Suppressor macrophage treated with lipopolysaccharide for 1 hour (primary cell): ENCODE results near the gene GPR137.
"Not testable (repeated sequence)": the region's sequence is repeated elsewhere in the genome, so short reads cannot be mapped to it uniquely, and the experiment has no call there.

Source experiments
- DNase-seq, 3 donors: peaks; one replicate each; pipeline ENCODE4 v3.0.0-alpha.2; 2020 to 2022

Gene GPR137

GRCh38 chr11:64321026-64321425 is 35.4 kb downstream of the GPR137 start:
- DNase-seq: no peak

- DNase-seq: no peak
Measured at GRCh38 chr11:64321533-64321932, 35.9 kb downstream of the GPR137 start.

GRCh38 chr11:64322925-64323260 is 37.2 kb downstream of the GPR137 start:
- no peak for DNase-seq

- no peak for DNase-seq
Measured at GRCh38 chr11:64323373-64323772, 37.7 kb downstream of the GPR137 start.

- not testable (repeated sequence) for DNase-seq
Measured at GRCh38 chr11:64323984-64324383, 38.3 kb downstream of the GPR137 start.

- DNase-seq: no peak
Measured at GRCh38 chr11:64324692-64325469, 39.2 kb downstream of the GPR137 start.

GRCh38 chr11:64327375-64327774 is 41.7 kb downstream of the GPR137 start:
- no peak for DNase-seq

- DNase-seq: no peak
Measured at GRCh38 chr11:64327993-64328392, 42.3 kb downstream of the GPR137 start.

- no peak for DNase-seq
Measured at GRCh38 chr11:64330888-64331287, 45.2 kb downstream of the GPR137 start.

GRCh38 chr11:64331569-64332371 is 46.1 kb downstream of the GPR137 start:
- DNase-seq: peak; percentile 94 to 96 (median 94)

GRCh38 chr11:64333556-64333955 is 47.9 kb downstream of the GPR137 start:
- DNase-seq: no peak

- DNase-seq: peak; percentile 83 to 86 (median 84)
Measured at GRCh38 chr11:64334764-64335735, 49.4 kb downstream of the GPR137 start.

- DNase-seq: peak in 1 of 3 donors; percentile 29
Measured at GRCh38 chr11:64337538-64338249, 52.0 kb downstream of the GPR137 start.

- peak; percentile 51 to 57 (median 52) for DNase-seq
Measured at GRCh38 chr11:64338716-64339115, 53.1 kb downstream of the GPR137 start.
